Fibroblast of mammary gland (primary cell): ENCODE measurements around the gene CNRIP1.

Experiments
- DNase-seq: peaks from one replicate; pipeline ENCODE4 v3.0.0-alpha.2; 2010; ENCODE audit warnings: low read depth
- H3K4me3 ChIP-seq: 2 replicates; pipeline ENCODE4 v1.5.1; 2011; ENCODE audit warnings: low read depth, mild to moderate bottlenecking, low read length, moderate library complexity; ENCODE audit not compliant: control insufficient read depth
- CTCF ChIP-seq: conservative IDR thresholded peaks from 2 replicates; pipeline ENCODE4 v1.5.1; 2011; ENCODE audit warnings: low read depth, low read length, inconsistent platforms; ENCODE audit not compliant: control insufficient read depth, insufficient read depth

CNRIP1 gene

DNA sequence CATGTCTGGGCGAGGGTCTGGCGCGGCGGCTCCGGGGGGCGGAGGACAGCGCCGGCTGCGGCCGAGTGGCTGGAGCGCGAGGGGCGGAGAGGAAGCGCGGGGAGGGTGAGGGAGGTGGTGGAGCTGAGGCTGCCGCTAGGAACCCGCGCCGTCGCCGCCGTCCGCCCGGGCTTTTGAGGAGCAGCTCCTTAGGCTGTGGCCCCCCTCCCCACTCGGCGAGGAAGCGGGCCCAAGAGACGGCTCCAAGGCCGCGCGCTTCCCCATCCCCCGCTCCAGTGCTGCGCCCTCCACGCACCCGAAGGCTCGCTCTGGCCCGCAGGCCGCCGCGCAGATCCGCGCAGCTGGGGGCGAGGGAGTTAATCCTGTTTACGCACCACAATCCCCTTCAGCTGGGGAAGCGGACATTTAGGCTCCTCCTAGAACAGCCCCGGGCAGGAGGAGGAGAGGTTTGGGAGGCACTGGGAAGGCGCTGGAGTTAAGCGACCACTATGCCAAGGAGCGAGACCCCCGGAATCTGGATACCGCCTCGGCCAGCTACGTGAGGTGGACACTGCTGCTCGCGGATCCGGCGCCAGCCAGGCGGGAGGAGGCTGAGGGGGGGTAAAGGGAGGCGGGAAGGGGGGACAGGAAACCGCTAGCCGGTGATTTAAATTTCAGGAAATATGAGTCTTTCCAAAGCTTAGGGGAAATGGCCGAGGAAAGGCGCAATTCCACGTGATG is at the start of gene CNRIP1:
TSS of gene CNRIP1 (minus strand) at position 552 of the 720 bp plus-strand sequence. CDS start at position 3, 549 bp downstream.
- DNase-seq: peak; percentile 85
- peak within 1 kb of the TSS; percentile 86 for H3K4me3 ChIP-seq
- no peak for TF ChIP-seq CTCF

GRCh38 chr2:68369337-68369734 is 49.6 kb upstream of the CNRIP1 start:
- TF ChIP-seq CTCF: no peak
- no peak for DNase-seq
- H3K4me3 ChIP-seq: no peak overlapping the region

- peak; percentile 81 for DNase-seq
- H3K4me3 ChIP-seq: no peak overlapping the region
- TF ChIP-seq CTCF: no peak
Measured at GRCh38 chr2:68368654-68369336, 49.0 kb upstream of the CNRIP1 start.

- DNase-seq: no peak
- TF ChIP-seq CTCF: no peak
- no peak overlapping the region for H3K4me3 ChIP-seq
Measured at GRCh38 chr2:68367953-68368653, 48.4 kb upstream of the CNRIP1 start.

- no peak for TF ChIP-seq CTCF
- H3K4me3 ChIP-seq: no peak overlapping the region
- DNase-seq: no peak
Measured at GRCh38 chr2:68366083-68366560, 46.4 kb upstream of the CNRIP1 start.

DNA sequence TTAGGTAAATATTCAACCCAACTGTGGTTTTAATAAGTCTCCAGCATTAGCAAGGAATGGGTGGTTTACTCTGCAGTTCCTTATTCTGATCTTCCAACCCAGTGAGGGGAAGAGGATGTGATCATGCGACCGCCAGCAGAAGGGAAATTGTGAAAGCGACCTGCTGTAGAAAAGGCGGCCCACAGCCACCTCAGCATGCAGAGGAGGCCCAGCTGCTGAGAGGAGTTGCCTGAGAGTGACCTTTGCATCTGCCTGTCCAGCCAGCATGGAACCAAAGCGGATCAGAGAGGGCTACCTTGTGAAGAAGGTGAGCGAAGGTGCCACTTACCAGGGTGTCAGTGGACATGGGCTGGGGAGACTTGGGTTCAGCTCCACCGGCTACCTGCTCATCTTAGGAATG is 45.3 kb upstream of the CNRIP1 start, which contains the start of gene PLEK:
TSS of gene PLEK (plus strand) at position 196 of the 400 bp plus-strand sequence. CDS start at position 266, 70 bp downstream.
- DNase-seq: no peak
- no peak for TF ChIP-seq CTCF
- H3K4me3 ChIP-seq: no peak within 1 kb of the TSS
